Activated CD4-positive, alpha-beta T cell treated with anti-CD3 and anti-CD28 coated beads, Interleukin-2, amount 50 U/mL, for 24 hours (primary cell): ENCODE results near the gene ANKS1B.

ENCODE experiments used
- DNase-seq, 2 donors: peaks; one replicate each; pipeline ENCODE4 v3.0.0-alpha.2; 2020; ENCODE audit warnings: low read depth in 1 of 2, low spot score in 1 of 2

The ANKS1B gene

GRCh38 chr12:99212275-99212674 lies 772.5 kb downstream of the ANKS1B start:
- DNase-seq = no peak

- no peak for DNase-seq
Observed at GRCh38 chr12:99205111-99205510, 779.6 kb downstream of the ANKS1B start.

GRCh38 chr12:99201906-99202645 lies 782.7 kb downstream of the ANKS1B start:
- no peak for DNase-seq

- no peak for DNase-seq
Observed at GRCh38 chr12:99200711-99201384, 783.9 kb downstream of the ANKS1B start.

GRCh38 chr12:99195474-99195873 lies 789.3 kb downstream of the ANKS1B start:
- no peak for DNase-seq

- no peak for DNase-seq
Observed at GRCh38 chr12:99192489-99192888, 792.2 kb downstream of the ANKS1B start.

- no peak for DNase-seq
Observed at GRCh38 chr12:99176871-99177270, 807.9 kb downstream of the ANKS1B start.

GRCh38 chr12:99170461-99170860 lies 814.3 kb downstream of the ANKS1B start:
- DNase-seq = no peak

GRCh38 chr12:99170037-99170436 lies 814.7 kb downstream of the ANKS1B start:
- DNase-seq = no peak

- DNase-seq = no peak
Observed at GRCh38 chr12:99157946-99158345, 826.8 kb downstream of the ANKS1B start.

- DNase-seq = no peak
Observed at GRCh38 chr12:99154983-99155336, 829.8 kb downstream of the ANKS1B start.

GRCh38 chr12:99154216-99154982 lies 830.3 kb downstream of the ANKS1B start:
- DNase-seq = no peak

GRCh38 chr12:99153293-99153692 lies 831.4 kb downstream of the ANKS1B start:
- DNase-seq = no peak

- no peak for DNase-seq
Observed at GRCh38 chr12:99152337-99152736, 832.4 kb downstream of the ANKS1B start.

- no peak for DNase-seq
Observed at GRCh38 chr12:99151744-99152143, 833.0 kb downstream of the ANKS1B start.

GRCh38 chr12:99147130-99147529 lies 837.6 kb downstream of the ANKS1B start:
- DNase-seq = no peak

GRCh38 chr12:99146730-99147129 lies 838.0 kb downstream of the ANKS1B start:
- DNase-seq = no peak

GRCh38 chr12:99146185-99146584 lies 838.6 kb downstream of the ANKS1B start:
- DNase-seq = no peak

GRCh38 chr12:99142651-99143050 lies 842.1 kb downstream of the ANKS1B start:
- no peak for DNase-seq

- DNase-seq = no peak
Observed at GRCh38 chr12:99140017-99140720, 844.6 kb downstream of the ANKS1B start.

- no peak for DNase-seq
Observed at GRCh38 chr12:99138393-99138792, 846.3 kb downstream of the ANKS1B start.
